AG04449 (cell line): ENCODE results near the gene VAMP8.

Source experiments
- CTCF ChIA-PET: fragments of 350-600 bp; formaldehyde crosslinking; extraction: SDS; loops from one replicate; lab custom pipeline; 2021; ENCODE audit warnings: antibody characterized with exemption; lab: Yijun Ruan, JAX
- POLR2A ChIA-PET: fragments of 400-600, 350-600 bp; formaldehyde crosslinking; extraction: SDS; loops from one replicate; lab custom pipeline; 2020; ENCODE audit warnings: antibody characterized with exemption, inconsistent platforms; lab: Yijun Ruan, JAX
- DNase-seq: peaks from one replicate; pipeline ENCODE4 v3.0.0-alpha.2; 2010; ENCODE audit warnings: low read depth, low spot score
- H3K4me3 ChIP-seq: 2 replicates; pipeline ENCODE4 v1.5.1; 2011; ENCODE audit warnings: low read depth, mild to moderate bottlenecking, control low read depth, low read length
- TF ChIP-seq, protein P1 (sequence below): IDR thresholded peaks from one replicate; pipeline ENCODE4 v1.5.1; 2011; ENCODE audit warnings: mild to moderate bottlenecking, moderate library complexity, low read length, control low read depth, inconsistent platforms; ENCODE audit not compliant: insufficient read depth; ENCODE audit errors: missing control alignments

The VAMP8 gene

DNA sequence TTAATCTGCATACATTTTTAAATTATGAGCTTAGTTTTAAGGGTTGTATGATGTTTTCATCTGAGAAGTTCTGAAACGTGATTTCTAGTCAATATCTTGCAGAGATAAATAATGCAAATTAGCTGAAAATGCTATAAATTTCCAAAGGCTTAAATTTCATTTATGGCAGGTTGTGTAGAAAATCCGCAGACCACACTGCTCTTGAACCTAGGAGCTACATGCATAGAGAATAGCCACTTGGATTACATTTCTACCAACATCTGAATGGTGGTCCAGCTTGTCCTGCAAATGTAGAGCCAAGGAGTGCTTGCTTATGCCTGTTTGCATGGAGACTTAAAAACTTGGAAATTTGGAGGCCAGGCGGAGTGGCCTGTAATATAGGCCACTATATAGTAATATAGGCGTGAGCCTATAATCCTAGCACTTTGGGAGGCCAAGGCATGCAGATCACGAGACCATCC is 31.6 kb upstream of the VAMP8 start:
- CTCF ChIA-PET, result interaction anchor here (0.7 to 30.0 kb wide), 5 partner anchors 9 to 113 kb away, joined by 3 to 922 read pairs (median 3); partner anchors contain the start of gene SH2D6
- TF ChIP-seq, protein P1, sequence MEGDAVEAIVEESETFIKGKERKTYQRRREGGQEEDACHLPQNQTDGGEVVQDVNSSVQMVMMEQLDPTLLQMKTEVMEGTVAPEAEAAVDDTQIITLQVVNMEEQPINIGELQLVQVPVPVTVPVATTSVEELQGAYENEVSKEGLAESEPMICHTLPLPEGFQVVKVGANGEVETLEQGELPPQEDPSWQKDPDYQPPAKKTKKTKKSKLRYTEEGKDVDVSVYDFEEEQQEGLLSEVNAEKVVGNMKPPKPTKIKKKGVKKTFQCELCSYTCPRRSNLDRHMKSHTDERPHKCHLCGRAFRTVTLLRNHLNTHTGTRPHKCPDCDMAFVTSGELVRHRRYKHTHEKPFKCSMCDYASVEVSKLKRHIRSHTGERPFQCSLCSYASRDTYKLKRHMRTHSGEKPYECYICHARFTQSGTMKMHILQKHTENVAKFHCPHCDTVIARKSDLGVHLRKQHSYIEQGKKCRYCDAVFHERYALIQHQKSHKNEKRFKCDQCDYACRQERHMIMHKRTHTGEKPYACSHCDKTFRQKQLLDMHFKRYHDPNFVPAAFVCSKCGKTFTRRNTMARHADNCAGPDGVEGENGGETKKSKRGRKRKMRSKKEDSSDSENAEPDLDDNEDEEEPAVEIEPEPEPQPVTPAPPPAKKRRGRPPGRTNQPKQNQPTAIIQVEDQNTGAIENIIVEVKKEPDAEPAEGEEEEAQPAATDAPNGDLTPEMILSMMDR, result no peak
- H3K4me3 ChIP-seq, result no peak overlapping the region
- POLR2A ChIA-PET, result interaction anchor here (0.5 to 2.2 kb wide), 7 partner anchors 15 to 164 kb away, joined by 3 to 21 read pairs (median 4); partner anchors contain the start of genes GGCX and SH2D6
- DNase-seq, result no peak

DNA sequence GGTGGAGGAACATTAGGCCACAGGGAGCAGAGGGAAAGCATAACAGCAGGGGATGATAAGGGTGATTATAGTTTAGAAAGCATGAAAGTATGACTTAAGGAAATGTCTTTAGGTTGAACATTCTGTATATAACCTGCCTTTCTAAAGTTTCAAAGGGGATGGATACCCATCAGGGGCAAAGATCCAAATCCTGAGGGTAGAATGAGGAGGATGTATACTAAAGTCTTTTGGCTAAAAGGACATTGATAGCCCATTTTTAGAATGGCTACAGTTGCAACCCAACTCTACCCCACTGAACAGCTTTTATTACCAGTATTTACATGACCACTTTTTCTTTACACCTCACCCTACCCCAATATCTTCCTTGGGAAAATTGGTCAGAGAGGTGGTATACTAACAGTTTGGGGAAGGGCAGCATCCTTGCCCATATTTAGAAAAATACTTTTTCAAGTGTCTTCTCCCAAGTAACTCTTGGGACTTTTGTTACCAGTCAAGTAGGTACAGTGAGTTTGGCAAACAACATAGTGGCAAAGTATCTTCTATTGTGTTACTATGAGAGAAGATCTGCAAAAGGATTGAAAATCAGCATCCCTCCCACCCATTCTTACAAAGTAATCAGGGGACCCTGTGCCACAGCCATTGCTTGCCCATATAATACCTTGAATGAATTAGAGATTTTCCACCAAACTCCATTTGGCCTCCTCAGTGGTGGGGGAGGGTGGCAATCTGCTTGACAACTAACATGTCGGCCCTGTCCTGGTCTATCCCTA is 30.1 kb upstream of the VAMP8 start:
- ChIA-PET CTCF (interaction anchor here (2.2 to 30.0 kb wide), 2 partner anchors 8 to 114 kb away, joined by 13 to 922 read pairs; partner anchors contain the start of gene SH2D6), POLR2A (interaction anchor here (0.9 to 4.2 kb wide), 4 partner anchors 7 to 127 kb away, joined by 3 to 98 read pairs (median 12); partner anchors contain the start of genes MAT2A and SH2D6)

DNA sequence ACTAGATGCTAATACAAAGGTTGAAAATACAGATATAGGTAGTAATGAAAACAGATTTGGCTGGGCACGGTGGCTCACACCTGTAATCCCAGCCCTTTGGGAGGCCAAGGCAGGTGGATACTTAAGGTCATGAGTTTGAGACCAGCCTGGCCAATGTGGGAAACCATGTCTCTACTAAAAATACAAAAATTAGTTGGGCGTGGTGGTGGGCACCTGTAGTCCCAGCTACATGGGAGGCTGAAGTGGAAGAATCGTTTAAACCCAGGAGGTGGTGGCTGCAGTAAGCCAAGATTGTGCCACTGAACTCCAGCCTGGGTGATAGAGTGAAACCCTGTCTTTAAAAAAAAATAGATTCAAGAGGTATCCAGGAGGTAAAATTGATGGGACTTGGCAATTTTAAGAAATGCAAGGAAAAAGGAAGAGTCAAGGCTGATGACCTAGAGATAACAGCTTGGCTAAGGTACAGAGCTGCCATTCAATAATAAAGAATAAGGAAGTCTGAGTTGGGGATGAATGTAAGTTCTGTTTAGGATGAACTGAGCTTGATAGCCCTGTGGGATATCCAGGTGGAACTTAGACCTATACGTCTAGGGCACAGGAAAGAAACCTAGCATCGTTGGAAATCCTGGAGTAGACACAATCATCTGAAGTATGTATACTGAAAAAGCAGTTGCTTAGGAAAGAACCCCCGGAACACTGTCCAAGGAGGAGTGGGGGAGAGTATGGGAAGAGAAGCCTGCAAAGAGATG is 29.4 kb upstream of the VAMP8 start:
- no peak for DNase-seq
- TF ChIP-seq, protein P1, result no peak
- no peak overlapping the region for H3K4me3 ChIP-seq
- POLR2A ChIA-PET, result interaction anchor here (1.2 to 4.3 kb wide), 5 partner anchors 8 to 220 kb away, joined by 4 to 98 read pairs (median 8); partner anchors contain the start of genes GGCX, MAT2A, SH2D6 and TGOLN2
- CTCF ChIA-PET, result interaction anchor here (0.8 to 30.0 kb wide), 5 partner anchors 8 to 115 kb away, joined by 3 to 922 read pairs (median 47); partner anchors contain the start of genes GGCX, MAT2A and SH2D6

More for the DNA sequence above, 30.1 kb upstream of the VAMP8 start:
- DNase-seq, result no peak
- TF ChIP-seq, protein P1, result no peak
- no peak overlapping the region for H3K4me3 ChIP-seq

DNA sequence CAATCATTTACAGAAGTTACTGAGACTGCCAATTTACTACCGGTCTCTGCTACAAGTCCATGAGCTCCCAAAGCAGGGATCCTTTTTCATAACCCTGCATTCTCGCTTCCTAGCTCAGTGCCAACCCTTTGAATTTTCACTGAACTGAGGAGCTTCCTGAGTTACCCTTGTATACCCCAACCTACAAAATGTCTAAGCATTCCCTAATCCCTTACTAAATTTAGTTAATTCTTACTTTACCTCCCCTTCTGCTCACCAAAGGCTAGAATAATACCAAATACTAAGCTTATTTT is 28.8 kb upstream of the VAMP8 start:
- POLR2A ChIA-PET, result interaction anchor here (0.5 to 4.3 kb wide), 7 partner anchors 8 to 221 kb away, joined by 3 to 98 read pairs (median 5); partner anchors contain the start of genes ELMOD3, GGCX, MAT2A and RETSAT
- CTCF ChIA-PET, result interaction anchor here (0.8 to 30.0 kb wide), 5 partner anchors 8 to 116 kb away, joined by 3 to 922 read pairs (median 47); partner anchors contain the start of genes GGCX, MAT2A and SH2D6
- TF ChIP-seq, protein P1, result no peak

DNA sequence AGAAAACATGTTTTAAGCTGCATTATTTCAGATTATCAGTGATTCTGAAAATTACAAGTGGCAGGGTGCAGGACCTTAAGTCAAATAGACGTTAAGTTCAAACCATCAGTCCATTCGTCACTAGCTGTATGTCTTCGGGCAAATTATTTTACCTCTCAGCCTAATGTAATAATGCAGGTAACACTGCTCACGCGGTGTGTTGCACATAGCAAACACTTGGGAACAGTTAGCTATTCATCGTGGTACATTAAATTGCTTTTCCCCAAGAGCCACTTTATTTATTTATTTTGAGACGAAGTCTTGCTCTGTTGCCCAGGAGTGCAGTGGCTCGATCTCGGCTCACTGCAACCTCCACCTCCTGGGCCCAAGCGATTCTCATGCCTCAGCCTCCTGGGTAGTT is 28.3 kb upstream of the VAMP8 start:
- H3K4me3 ChIP-seq, result no peak overlapping the region
- ChIA-PET POLR2A (interaction anchor here (0.5 to 4.3 kb wide), 10 partner anchors 9 to 221 kb away, joined by 3 to 98 read pairs (median 5); partner anchors contain the start of genes ELMOD3, GGCX, MAT2A and RETSAT), CTCF (interaction anchor here (1.1 to 30.0 kb wide), 6 partner anchors 9 to 249 kb away, joined by 3 to 922 read pairs (median 31); partner anchors contain the start of genes GGCX, MAT2A, SH2D6 and TGOLN2)
- DNase-seq, result no peak
- TF ChIP-seq, protein P1, result no peak

More for the DNA sequence above, 28.8 kb upstream of the VAMP8 start:
- DNase-seq, result no peak
- no peak overlapping the region for H3K4me3 ChIP-seq
